Measurements from ENCODE around the gene MYO9A.

DNA sequence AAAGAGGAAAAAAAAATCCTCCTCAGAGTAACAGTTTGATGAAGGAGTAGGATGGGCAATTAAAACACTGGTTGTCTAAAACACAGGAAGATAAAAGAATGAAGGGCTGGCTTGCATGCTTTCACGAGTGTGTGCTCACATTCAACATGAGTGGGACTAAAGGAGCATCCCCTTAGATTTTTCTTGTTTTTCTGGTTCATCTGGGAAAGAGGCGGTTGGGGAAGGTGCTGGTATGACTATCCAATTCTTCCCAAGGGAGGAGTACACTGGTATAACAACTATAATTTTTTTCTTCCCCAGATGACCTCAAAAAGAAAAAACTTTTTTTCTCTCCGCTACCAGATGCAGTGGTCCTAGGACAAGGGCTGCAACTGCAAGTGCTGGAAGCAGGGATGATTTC, 143.7 kb downstream of the MYO9A start:
- TF ChIP-seq POLR2A (IDR thresholded peaks at IDR 0.05; ENCODE audit: extremely low read depth, insufficient read length) = no peak
- TF ChIP-seq, protein P1, sequence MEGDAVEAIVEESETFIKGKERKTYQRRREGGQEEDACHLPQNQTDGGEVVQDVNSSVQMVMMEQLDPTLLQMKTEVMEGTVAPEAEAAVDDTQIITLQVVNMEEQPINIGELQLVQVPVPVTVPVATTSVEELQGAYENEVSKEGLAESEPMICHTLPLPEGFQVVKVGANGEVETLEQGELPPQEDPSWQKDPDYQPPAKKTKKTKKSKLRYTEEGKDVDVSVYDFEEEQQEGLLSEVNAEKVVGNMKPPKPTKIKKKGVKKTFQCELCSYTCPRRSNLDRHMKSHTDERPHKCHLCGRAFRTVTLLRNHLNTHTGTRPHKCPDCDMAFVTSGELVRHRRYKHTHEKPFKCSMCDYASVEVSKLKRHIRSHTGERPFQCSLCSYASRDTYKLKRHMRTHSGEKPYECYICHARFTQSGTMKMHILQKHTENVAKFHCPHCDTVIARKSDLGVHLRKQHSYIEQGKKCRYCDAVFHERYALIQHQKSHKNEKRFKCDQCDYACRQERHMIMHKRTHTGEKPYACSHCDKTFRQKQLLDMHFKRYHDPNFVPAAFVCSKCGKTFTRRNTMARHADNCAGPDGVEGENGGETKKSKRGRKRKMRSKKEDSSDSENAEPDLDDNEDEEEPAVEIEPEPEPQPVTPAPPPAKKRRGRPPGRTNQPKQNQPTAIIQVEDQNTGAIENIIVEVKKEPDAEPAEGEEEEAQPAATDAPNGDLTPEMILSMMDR (IDR thresholded peaks at IDR 0.05; ENCODE audit: low read depth, low read length) = no peak
- TF ChIP-seq, protein P2, sequence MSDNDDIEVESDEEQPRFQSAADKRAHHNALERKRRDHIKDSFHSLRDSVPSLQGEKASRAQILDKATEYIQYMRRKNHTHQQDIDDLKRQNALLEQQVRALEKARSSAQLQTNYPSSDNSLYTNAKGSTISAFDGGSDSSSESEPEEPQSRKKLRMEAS (IDR thresholded peaks at IDR 0.05; ENCODE audit: low read depth, low read length) = no peak
